Astrocyte (in vitro differentiated cells and primary cell): Measurements from ENCODE around the gene DDX6. TPM values are rescaled to one million over a fixed set of nuclear protein-coding genes. Genes with fewer than 3 reads are reported as not detected.

Experiments used
- DNase-seq: peaks from one replicate; pipeline ENCODE4 v3.0.0-alpha.2; 2010; ENCODE audit warnings: low read depth
- FAIRE-seq: peaks from 2 replicates; lab custom pipeline; 2011; peaks lifted over from hg19 to GRCh38; lab: Jason Lieb, UNC
- H2AFZ ChIP-seq: 2 replicates; pipeline ENCODE4 v1.6.0; 2012; ENCODE audit warnings: low read depth, low read length, inconsistent platforms
- H3K27ac ChIP-seq: 2 replicates; pipeline ENCODE4 v1.5.1; 2011; ENCODE audit warnings: low read depth, low read length, inconsistent platforms
- H3K27me3 ChIP-seq: 2 replicates; pipeline ENCODE4 v1.6.0; 2011; ENCODE audit warnings: low read length, inconsistent platforms; ENCODE audit not compliant: insufficient read depth
- H3K36me3 ChIP-seq: 2 replicates; pipeline ENCODE4 v1.5.1; 2011; ENCODE audit warnings: low read length, inconsistent platforms; ENCODE audit not compliant: insufficient read depth
- H3K4me1 ChIP-seq: 2 replicates; pipeline ENCODE4 v1.5.1; 2011; ENCODE audit warnings: low read length, inconsistent platforms; ENCODE audit not compliant: insufficient read depth
- H3K4me2 ChIP-seq: 2 replicates; pipeline ENCODE4 v1.6.0; 2012; ENCODE audit warnings: low read length, inconsistent platforms
- H3K4me3 ChIP-seq: 2 replicates; pipeline ENCODE4 v1.5.1; 2011; ENCODE audit warnings: low read depth, mild to moderate bottlenecking, low read length, inconsistent platforms; ENCODE audit not compliant: insufficient read depth
- H3K79me2 ChIP-seq: 2 replicates; pipeline ENCODE4 v1.6.0; 2012; ENCODE audit warnings: mild to moderate bottlenecking, low read length, inconsistent platforms; ENCODE audit not compliant: insufficient read depth
- H3K9ac ChIP-seq: 2 replicates; pipeline ENCODE4 v1.6.0; 2012; ENCODE audit warnings: mild to moderate bottlenecking, low read length, inconsistent platforms
- H3K9me3 ChIP-seq: 2 replicates; pipeline ENCODE4 v1.5.1; 2012; ENCODE audit warnings: low read depth, mild to moderate bottlenecking, low read length, inconsistent platforms; ENCODE audit not compliant: insufficient read depth
- H4K20me1 ChIP-seq: 2 replicates; pipeline ENCODE4 v1.6.0; 2012; ENCODE audit warnings: low read length, inconsistent platforms; ENCODE audit not compliant: insufficient read depth
- H3K27ac Mint-ChIP-seq: one replicate; pipeline ENCODE4 v1.8.0; 2021; ENCODE audit warnings: mild to moderate bottlenecking, mixed read lengths; ENCODE audit not compliant: unreplicated experiment
- H3K27me3 Mint-ChIP-seq: one replicate; pipeline ENCODE4 v1.8.0; 2021; ENCODE audit warnings: low read depth, mixed read lengths; ENCODE audit not compliant: unreplicated experiment
- H3K36me3 Mint-ChIP-seq: one replicate; pipeline ENCODE4 v1.8.0; 2021; ENCODE audit warnings: low read depth, mixed read lengths; ENCODE audit not compliant: unreplicated experiment
- H3K4me1 Mint-ChIP-seq: one replicate; pipeline ENCODE4 v1.8.0; 2021; ENCODE audit warnings: low read depth, mixed read lengths; ENCODE audit not compliant: unreplicated experiment
- H3K4me3 Mint-ChIP-seq: one replicate; pipeline ENCODE4 v1.8.0; 2021; ENCODE audit warnings: mild to moderate bottlenecking, moderate library complexity, mixed read lengths; ENCODE audit not compliant: unreplicated experiment
- H3K9me3 Mint-ChIP-seq: one replicate; pipeline ENCODE4 v1.8.0; 2021; ENCODE audit warnings: mild to moderate bottlenecking, mixed read lengths; ENCODE audit not compliant: unreplicated experiment
- CTCF ChIP-seq: IDR thresholded peaks from 2 replicates; pipeline ENCODE4 v1.5.1; 2011; ENCODE audit warnings: low read depth, mild to moderate bottlenecking, inconsistent platforms, low read length, moderate library complexity; ENCODE audit not compliant: insufficient read depth
- EZH2 ChIP-seq: IDR thresholded peaks from 2 replicates; pipeline ENCODE4 v1.6.1; 2012; ENCODE audit warnings: mild to moderate bottlenecking, low read length, inconsistent platforms; ENCODE audit not compliant: insufficient read depth
- total RNA-seq: library from RNA; stranded (reverse); gene quantifications from 2 replicates; pipeline ENCODE4 v1.2.1, GENCODE V29; 2021

Gene DDX6
- total RNA-seq, 1 donor from 2014 or later: 196 TPM

GRCh38 chr11:118799372-118799771 is 8.4 kb upstream of the DDX6 start:
- Histone ChIP-seq H3K27me3 (peaks cover 2% of the 10 kb centered on the region), H4K20me1 (no peaks in the 10 kb centered on the region), H3K4me1 (no peaks in the 10 kb centered on the region), H3K9ac (no peak overlapping the region), H3K36me3 (no peaks in the 10 kb centered on the region), H3K27ac (no peak overlapping the region), H3K79me2 (no peaks in the 10 kb centered on the region), H2AFZ (no peak overlapping the region), H3K4me2 (no peak overlapping the region), H3K9me3 (no peaks in the 10 kb centered on the region), H3K4me3 (no peak overlapping the region)
- Mint-ChIP-seq H3K36me3 (no peaks in the 10 kb centered on the region), H3K9me3 (no peaks in the 10 kb centered on the region), H3K4me1 (peaks cover 4% of the 10 kb centered on the region), H3K27ac (no peak overlapping the region), H3K4me3 (no peak overlapping the region), H3K27me3 (peaks cover 5% of the 10 kb centered on the region)
- FAIRE-seq: no peak
- no peak for DNase-seq
- TF ChIP-seq EZH2: no peak
- TF ChIP-seq CTCF: no peak

GRCh38 chr11:118797510-118797909 is 6.5 kb upstream of the DDX6 start:
- H3K4me1 Mint-ChIP-seq: peaks cover 11% of the 10 kb centered on the region
- H3K27ac Mint-ChIP-seq: no peak overlapping the region
- H3K27me3 Mint-ChIP-seq: peaks cover 5% of the 10 kb centered on the region
- no peak overlapping the region for H3K9ac ChIP-seq
- no peaks in the 10 kb centered on the region for H3K36me3 Mint-ChIP-seq
- no peaks in the 10 kb centered on the region for H3K4me1 ChIP-seq
- no peak overlapping the region for H3K4me2 ChIP-seq
- no peak for TF ChIP-seq EZH2
- no peak for TF ChIP-seq CTCF
- no peak overlapping the region for H3K4me3 Mint-ChIP-seq
- no peaks in the 10 kb centered on the region for H4K20me1 ChIP-seq
- H3K27ac ChIP-seq: no peak overlapping the region
- H3K79me2 ChIP-seq: no peaks in the 10 kb centered on the region
- H3K9me3 ChIP-seq: no peaks in the 10 kb centered on the region
- H3K27me3 ChIP-seq: peaks cover 2% of the 10 kb centered on the region
- H3K36me3 ChIP-seq: no peaks in the 10 kb centered on the region
- FAIRE-seq (no peak), DNase-seq (no peak)
- H3K4me3 ChIP-seq: no peak overlapping the region
- H3K9me3 Mint-ChIP-seq: no peaks in the 10 kb centered on the region
- H2AFZ ChIP-seq: no peak overlapping the region

GRCh38 chr11:118792570-118793124 is 1.7 kb upstream of the DDX6 start:
- H4K20me1 ChIP-seq: peaks cover 23% of the 10 kb centered on the region
- Mint-ChIP-seq H3K4me1 (peaks cover 15% of the 10 kb centered on the region), H3K36me3 (no peaks in the 10 kb centered on the region), H3K27ac (peak overlapping the region; percentile 90), H3K27me3 (peaks cover 3% of the 10 kb centered on the region), H3K9me3 (no peaks in the 10 kb centered on the region), H3K4me3 (peak overlapping the region; percentile 99)
- no peaks in the 10 kb centered on the region for H3K27me3 ChIP-seq
- H3K9ac ChIP-seq: peak overlapping the region; percentile 100
- peaks cover 3% of the 10 kb centered on the region for H3K4me1 ChIP-seq
- FAIRE-seq (peak; percentile 20), DNase-seq (peak; percentile 90)
- H3K27ac ChIP-seq: peak overlapping the region; percentile 10
- peak overlapping the region; percentile 31 for H2AFZ ChIP-seq
- H3K4me2 ChIP-seq: peak overlapping the region; percentile 84
- H3K36me3 ChIP-seq: no peaks in the 10 kb centered on the region
- TF ChIP-seq EZH2 (no peak), CTCF (no peak)
- peak overlapping the region; percentile 95 for H3K4me3 ChIP-seq
- H3K9me3 ChIP-seq: no peaks in the 10 kb centered on the region
- H3K79me2 ChIP-seq: peaks cover 31% of the 10 kb centered on the region
